SK-N-SH (cell line): Measurements from ENCODE around the gene CDK6. TPM values are rescaled to one million over a fixed set of nuclear protein-coding genes. Genes with fewer than 3 reads are reported as not detected.
A peak's percentile ranks its signal among the peaks of the same experiment; 100 is the strongest.

Source experiments
- CTCF ChIA-PET: fragments of 300-600, 350-600 bp; formaldehyde crosslinking; extraction: SDS; loops from one replicate; lab custom pipeline; 2021; lab: Yijun Ruan, JAX
- POLR2A ChIA-PET: fragments of 350-600 bp; sonication (Branson Sonifier 250); formaldehyde crosslinking; extraction: SDS; loops from one replicate; lab custom pipeline; 2020; ENCODE audit warnings: antibody characterized with exemption, inconsistent platforms; lab: Yijun Ruan, JAX
- DNase-seq: peaks from one replicate; pipeline ENCODE4 v3.0.0; 2012
- H2AFZ ChIP-seq: fragments of 200-600 bp; sonication (generic); 2 replicates; pipeline ENCODE4 v1.8.1; 2016; ENCODE audit warnings: antibody characterized with exemption, mild to moderate bottlenecking, low read depth
- H3F3A ChIP-seq: fragments of 200-600 bp; sonication (generic); replicated peaks from 2 replicates; pipeline ENCODE3; 2016; ENCODE audit warnings: antibody characterized with exemption, mild to moderate bottlenecking; ENCODE audit not compliant: insufficient read depth
- H3K27ac ChIP-seq, 2 experiments: fragments of 200-500 bp in 1 of 2; fragments of 200-600 bp in 1 of 2; sonication (Bioruptor generic) in 1 of 2; sonication (generic), shearing (Covaris generic) in 1 of 2; 2 replicates each; pipeline versions ENCODE4 v1.5.1 to v1.6.1; 2014 to 2016; ENCODE audit warnings: low read depth in 2 of 2, inconsistent platforms in 1 of 2, low read length in 1 of 2, mild to moderate bottlenecking in 1 of 2, mixed read lengths in 1 of 2
- H3K27me3 ChIP-seq: fragments of 200-600 bp; sonication (generic), shearing (Covaris generic); 2 replicates; pipeline ENCODE4 v1.6.1; 2016; ENCODE audit warnings: mixed run types; ENCODE audit not compliant: insufficient read depth
- H3K36me3 ChIP-seq, 2 experiments: fragments of 200-500 bp in 1 of 2; fragments of 200-600 bp in 1 of 2; sonication (Bioruptor generic) in 1 of 2; sonication (generic) in 1 of 2; replicated peaks in 1 of 2; 2 replicates each; pipeline versions ENCODE3 to v1.5.1; 2014 to 2016; ENCODE audit warnings: low read length in 1 of 2, mild to moderate bottlenecking in 1 of 2; ENCODE audit not compliant: insufficient read depth in 2 of 2, control insufficient read depth in 1 of 2
- H3K4me1 ChIP-seq, 2 experiments: fragments of 200-500 bp in 1 of 2; fragments of 200-600 bp in 1 of 2; sonication (Bioruptor generic) in 1 of 2; sonication (generic), shearing (Covaris generic) in 1 of 2; 2 replicates each; pipeline versions ENCODE4 v1.5.1 to v1.6.1; 2014 to 2016; ENCODE audit warnings: low read depth in 1 of 2, low read length in 1 of 2, mixed run types in 1 of 2; ENCODE audit not compliant: insufficient read depth in 2 of 2, control insufficient read depth in 1 of 2
- H3K4me2 ChIP-seq: fragments of 200-600 bp; sonication (generic), shearing (Covaris generic); 2 replicates; pipeline ENCODE4 v1.6.1; 2017; ENCODE audit warnings: mixed run types
- H3K4me3 ChIP-seq, 2 experiments: fragments of 200-500 bp in 1 of 2; fragments of 200-600 bp in 1 of 2; sonication (Bioruptor generic) in 1 of 2; sonication (generic), shearing (Covaris generic) in 1 of 2; 2 replicates each; pipeline versions ENCODE4 v1.5.1 to v1.8.1; 2014 to 2016; ENCODE audit warnings: low read depth in 2 of 2, inconsistent platforms in 1 of 2, low read length in 1 of 2, mild to moderate bottlenecking in 1 of 2, mixed read lengths in 1 of 2, moderate library complexity in 1 of 2
- H3K79me2 ChIP-seq: fragments of 200-600 bp; sonication (generic); 2 replicates; pipeline ENCODE4 v1.8.1; 2017; ENCODE audit warnings: mild to moderate bottlenecking; ENCODE audit not compliant: insufficient read depth
- H3K9ac ChIP-seq: fragments of 200-600 bp; sonication (generic); 2 replicates; pipeline ENCODE4 v1.6.1; 2017; ENCODE audit warnings: mixed run types
- H3K9me2 ChIP-seq: fragments of 200-600 bp; sonication (generic); 2 replicates; pipeline ENCODE4 v1.6.1; 2017; ENCODE audit warnings: mixed run types
- H3K9me3 ChIP-seq: fragments of 200-600 bp; sonication (generic); 2 replicates; pipeline ENCODE4 v1.6.1; 2017; ENCODE audit warnings: mixed run types, mild to moderate bottlenecking, moderate library complexity
- H4K20me1 ChIP-seq: fragments of 200-600 bp; sonication (generic); 2 replicates; pipeline ENCODE4 v1.6.1; 2017; ENCODE audit warnings: mild to moderate bottlenecking, mixed run types; ENCODE audit not compliant: insufficient read depth
- CHD2 ChIP-seq: fragments of 150-350 bp; IDR thresholded peaks from 2 replicates; pipeline ENCODE4 v1.6.1; 2018; ENCODE audit warnings: low read length; ENCODE audit not compliant: partially characterized antibody
- EP300 ChIP-seq, 2 experiments: IDR thresholded peaks; 2 replicates each; pipeline versions ENCODE4 v1.4.0 to v1.6.1; 2012; ENCODE audit warnings: borderline replicate concordance in 1 of 2, low read depth in 1 of 2, low read length in 1 of 2
- FOSL2 ChIP-seq: IDR thresholded peaks from 2 replicates; pipeline ENCODE4 v1.4.0; 2012; ENCODE audit warnings: low read depth, mild to moderate bottlenecking, moderate library complexity, borderline replicate concordance
- GATA2 ChIP-seq: sonication (generic); formaldehyde crosslinking; IDR thresholded peaks from 2 replicates; pipeline ENCODE4 v1.5.0; 2020; ENCODE audit warnings: mild to moderate bottlenecking, missing genetic modification reagents
- IRF3 ChIP-seq: fragments of 150-350 bp; IDR thresholded peaks from 2 replicates; pipeline ENCODE4 v1.6.1; 2016; ENCODE audit warnings: mild to moderate bottlenecking, low read depth, low read length
- MXI1 ChIP-seq: IDR thresholded peaks from 2 replicates; pipeline ENCODE4 v1.6.1; 2012; ENCODE audit warnings: mild to moderate bottlenecking, low read depth, low read length, improper control_type of control experiment
- RAD21 ChIP-seq: IDR thresholded peaks from 2 replicates; pipeline ENCODE4 v1.6.1; 2012; ENCODE audit warnings: mild to moderate bottlenecking, low read length
- RFX5 ChIP-seq: IDR thresholded peaks from 2 replicates; pipeline ENCODE4 v1.6.1; 2012; ENCODE audit warnings: mild to moderate bottlenecking, improper control_type of control experiment, low read length
- TCF12 ChIP-seq: IDR thresholded peaks from 2 replicates; pipeline ENCODE4 v1.4.0; 2012
- USF1 ChIP-seq: IDR thresholded peaks from 2 replicates; pipeline ENCODE4 v1.4.0; 2012; ENCODE audit warnings: low read depth, borderline replicate concordance
- USF2 ChIP-seq: fragments of 150-350 bp; IDR thresholded peaks from 2 replicates; pipeline ENCODE4 v1.6.1; 2017; ENCODE audit warnings: antibody characterized with exemption, low read length, low read depth, borderline replicate concordance
- YY1 ChIP-seq: IDR thresholded peaks from 2 replicates; pipeline ENCODE4 v1.4.0; 2012; ENCODE audit warnings: low read depth, mild to moderate bottlenecking
- WGBS: methylation state at CpG from one replicate; pipeline ENCODE4 v1.1.6; 2017; ENCODE audit warnings: low lambda C conversion rate; 5-methylcytosine and 5-hydroxymethylcytosine counted together
- polyA plus RNA-seq, 3 experiments: library from polyadenylated mRNA; depleted of rRNA; stranded (reverse); fragments of >200 nt; gene quantifications; 2 replicates each; pipeline ENCODE4 v1.2.3, GENCODE V29; 2012

The CDK6 gene
- polyA plus RNA-seq, 1 of the 3 experiments (the other 2 are of a cell fraction), result 30.3 TPM

DNA sequence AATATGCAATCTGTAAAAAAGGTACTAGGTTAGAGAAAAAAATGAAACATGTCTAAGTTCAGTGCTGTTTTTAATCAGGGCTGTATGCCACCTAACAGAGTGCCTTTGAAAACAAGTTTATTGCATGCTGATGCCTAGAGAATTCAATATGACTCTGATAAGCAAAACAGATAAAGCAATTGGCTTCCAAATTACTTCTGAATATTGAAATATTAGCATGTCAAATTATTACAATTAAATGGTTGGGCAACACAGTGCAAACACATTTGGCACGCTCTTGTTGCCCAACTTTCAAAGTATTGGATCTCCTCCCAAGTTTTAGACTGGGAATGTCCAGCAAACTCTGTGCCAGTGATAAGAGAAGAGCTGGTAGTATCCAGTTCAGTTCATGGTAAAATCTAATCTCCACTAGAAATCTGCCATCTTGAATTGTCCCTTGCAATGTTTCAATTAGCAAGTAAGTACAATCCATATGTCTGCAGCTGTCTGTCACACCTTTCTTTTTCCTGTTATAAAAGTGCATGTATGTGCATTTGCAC lies 181.0 kb downstream of the CDK6 start:
- no peak overlapping the region for H3K4me3 ChIP-seq
- ChIA-PET POLR2A (no interaction called here), CTCF (interaction anchor here (0.7 to 2.9 kb wide), 4 partner anchors 11 to 178 kb away, joined by 3 to 11 read pairs (median 6); no protein-coding TSS in a partner anchor)
- H4K20me1 ChIP-seq, result 0 out of 2 replicates have a peak, but pooled peaks cover 3% of the 10 kb centered on the region
- no peaks in the 10 kb centered on the region for H3K9me2 ChIP-seq
- H3K79me2 ChIP-seq, result peaks cover 100% of the 10 kb centered on the region
- H3K9ac ChIP-seq, result no peak overlapping the region
- H3K9me3 ChIP-seq, result no peaks in the 10 kb centered on the region
- H3F3A ChIP-seq, result peaks cover 13% of the 10 kb centered on the region
- DNase-seq, result no peak
- H2AFZ ChIP-seq, result no peak overlapping the region
- H3K36me3 ChIP-seq, result peaks cover 26 to 40% of the 10 kb centered on the region in 2 experiments
- 100% methylated on average over 1 of the region's 1 CpG for WGBS
- H3K4me2 ChIP-seq, result no peak overlapping the region
- TF ChIP-seq CHD2 (no peak), GATA2 (peak; percentile 53), RFX5 (no peak), FOSL2 (no peak), EP300 (IDR thresholded peaks at IDR 0.05; ENCODE audit: borderline replicate concordance in 1 of 2, low read depth in 1 of 2, low read length in 1 of 2) (no peak), IRF3 (no peak), USF2 (no peak), USF1 (no peak)
- H3K4me1 ChIP-seq, result peaks cover 0 to 6% of the 10 kb centered on the region in 2 experiments; a peak in 2 of 4 replicates
- no peaks in the 10 kb centered on the region for H3K27me3 ChIP-seq
- no peak overlapping the region for H3K27ac ChIP-seq

- H3K27me3 ChIP-seq, result no peaks in the 10 kb centered on the region
- DNase-seq, result no peak
- no peak overlapping the region for H2AFZ ChIP-seq
- H3K9ac ChIP-seq, result no peak overlapping the region
- H3K27ac ChIP-seq, result no peak overlapping the region
- H3K4me2 ChIP-seq, result no peak overlapping the region
- H3K4me1 ChIP-seq, result peaks cover 0 to 6% of the 10 kb centered on the region in 2 experiments; a peak in 2 of 4 replicates
- no peak overlapping the region for H3K4me3 ChIP-seq
- H3K36me3 ChIP-seq, result peaks cover 13 to 33% of the 10 kb centered on the region in 2 experiments
- H3K9me2 ChIP-seq, result no peaks in the 10 kb centered on the region
- WGBS, result 95% methylated on average over 4 of the region's 4 CpGs
- TF ChIP-seq MXI1 (no peak), IRF3 (no peak), YY1 (no peak), RAD21 (no peak), USF1 (no peak), CHD2 (no peak), TCF12 (no peak)
- TF ChIP-seq, all 33 proteins: peak for 0
- peaks cover 17% of the 10 kb centered on the region for H3F3A ChIP-seq
- 0 out of 2 replicates have a peak, but pooled peaks cover 3% of the 10 kb centered on the region for H4K20me1 ChIP-seq
- peaks cover 100% of the 10 kb centered on the region for H3K79me2 ChIP-seq
- CTCF ChIA-PET, result no interaction called here
- H3K9me3 ChIP-seq, result no peaks in the 10 kb centered on the region
- POLR2A ChIA-PET, result interaction anchor here (0.6 to 1.1 kb wide), 2 partner anchors 18 to 103 kb away, joined by 3 read pairs; no protein-coding TSS in a partner anchor
Measured at GRCh38 chr7:92653136-92653535, 183.2 kb downstream of the CDK6 start.
